ENCODE results near the gene ZNF529.

ZNF529 gene

DNA sequence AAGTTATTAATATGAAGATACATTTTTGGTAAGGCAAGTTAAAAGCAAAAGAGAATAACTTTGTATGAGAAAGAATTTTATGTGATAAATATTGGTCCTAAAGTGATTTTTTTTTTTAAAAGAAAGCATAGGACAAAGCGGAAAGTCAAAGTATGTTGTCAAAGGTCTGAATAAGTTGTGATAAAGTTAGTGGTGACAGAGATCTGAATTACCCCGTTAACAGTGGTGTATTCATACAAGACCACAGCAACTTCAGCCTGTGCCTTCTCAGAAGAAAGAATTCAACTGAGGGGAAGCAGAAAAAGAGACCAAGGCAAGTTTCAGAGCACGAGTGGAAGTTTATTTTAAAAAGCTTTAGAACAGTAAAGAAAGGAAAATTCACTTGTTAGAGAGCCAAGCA is 64.8 kb downstream of the ZNF529 start:
- no peak for DNase-seq (ENCODE audit: low read depth)

DNA sequence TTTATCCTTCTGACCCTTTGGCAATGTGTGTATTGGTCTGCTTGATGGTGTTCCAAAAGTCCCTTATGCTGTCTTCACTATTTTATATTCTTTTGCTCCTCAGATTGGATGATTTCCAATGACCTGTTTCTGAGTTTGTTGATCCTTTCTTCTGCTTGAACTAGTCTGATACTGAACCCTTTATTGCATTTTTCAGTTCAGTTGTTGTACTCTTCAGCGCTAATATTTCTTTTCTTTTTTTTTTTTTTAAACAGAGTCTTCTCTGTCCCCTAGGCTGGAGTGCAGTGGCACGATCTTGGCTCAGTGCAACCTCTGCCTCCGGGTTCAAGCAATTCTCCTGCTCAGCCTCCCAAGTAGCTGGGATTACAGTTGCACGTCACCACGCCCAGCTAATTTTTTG is 71.1 kb downstream of the ZNF529 start:
- no peak for DNase-seq (ENCODE audit: low read depth)

DNA sequence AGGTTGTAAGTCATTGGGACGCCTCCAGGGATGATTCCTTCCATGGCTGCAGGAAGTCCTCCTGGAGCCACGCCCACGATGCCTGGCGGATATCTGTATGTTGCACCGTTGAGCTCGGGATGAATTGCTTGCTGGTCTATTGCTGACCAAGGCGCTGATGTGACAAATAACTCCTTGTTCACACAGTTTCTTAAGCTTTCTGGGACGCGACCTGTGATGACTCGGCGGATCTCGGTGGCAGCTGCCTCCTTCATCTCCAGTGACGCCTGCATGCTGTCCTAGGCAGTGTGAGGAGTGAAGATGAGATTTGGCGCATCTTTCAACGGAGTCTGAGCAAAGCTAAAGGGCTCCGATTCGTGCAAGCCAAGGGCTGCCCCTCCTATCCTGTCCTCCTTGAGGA is 76.1 kb downstream of the ZNF529 start:
- DNase-seq (ENCODE audit: low read depth): no peak
